ENCODE results near the gene ZNF787.

The ZNF787 gene

DNA sequence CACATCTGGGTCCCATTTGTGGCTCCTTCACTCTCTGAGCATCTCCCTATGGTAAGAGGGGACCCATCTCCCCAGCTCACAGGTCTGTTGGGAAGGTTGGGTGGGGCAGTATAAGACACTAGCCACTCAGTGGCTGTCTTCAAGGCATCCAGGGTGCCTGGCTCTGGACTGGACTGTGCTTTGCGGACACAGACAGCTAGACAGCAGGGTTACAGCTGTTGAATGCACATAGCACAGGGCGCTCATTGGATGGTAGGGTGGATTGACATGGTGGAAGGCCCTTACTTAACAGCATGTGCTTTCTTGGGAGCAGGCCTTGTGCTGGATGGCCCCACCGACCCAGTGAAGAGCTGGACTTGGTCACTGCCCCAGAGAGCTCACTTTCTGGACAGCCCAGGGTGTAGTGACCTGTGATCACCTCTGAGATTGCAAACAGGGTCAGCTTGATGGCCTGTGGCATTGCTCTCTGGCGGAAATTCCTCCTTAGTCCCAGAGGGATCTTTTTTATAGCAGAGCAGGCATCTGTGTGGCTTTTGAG lies 21.9 kb upstream of the ZNF787 start:
- no peak for DNase-seq

- DNase-seq, result no peak
Measured at GRCh38 chr19:56142087-56142787, 21.1 kb upstream of the ZNF787 start.

GRCh38 chr19:56141417-56141993 lies 20.4 kb upstream of the ZNF787 start:
- no peak for DNase-seq

DNA sequence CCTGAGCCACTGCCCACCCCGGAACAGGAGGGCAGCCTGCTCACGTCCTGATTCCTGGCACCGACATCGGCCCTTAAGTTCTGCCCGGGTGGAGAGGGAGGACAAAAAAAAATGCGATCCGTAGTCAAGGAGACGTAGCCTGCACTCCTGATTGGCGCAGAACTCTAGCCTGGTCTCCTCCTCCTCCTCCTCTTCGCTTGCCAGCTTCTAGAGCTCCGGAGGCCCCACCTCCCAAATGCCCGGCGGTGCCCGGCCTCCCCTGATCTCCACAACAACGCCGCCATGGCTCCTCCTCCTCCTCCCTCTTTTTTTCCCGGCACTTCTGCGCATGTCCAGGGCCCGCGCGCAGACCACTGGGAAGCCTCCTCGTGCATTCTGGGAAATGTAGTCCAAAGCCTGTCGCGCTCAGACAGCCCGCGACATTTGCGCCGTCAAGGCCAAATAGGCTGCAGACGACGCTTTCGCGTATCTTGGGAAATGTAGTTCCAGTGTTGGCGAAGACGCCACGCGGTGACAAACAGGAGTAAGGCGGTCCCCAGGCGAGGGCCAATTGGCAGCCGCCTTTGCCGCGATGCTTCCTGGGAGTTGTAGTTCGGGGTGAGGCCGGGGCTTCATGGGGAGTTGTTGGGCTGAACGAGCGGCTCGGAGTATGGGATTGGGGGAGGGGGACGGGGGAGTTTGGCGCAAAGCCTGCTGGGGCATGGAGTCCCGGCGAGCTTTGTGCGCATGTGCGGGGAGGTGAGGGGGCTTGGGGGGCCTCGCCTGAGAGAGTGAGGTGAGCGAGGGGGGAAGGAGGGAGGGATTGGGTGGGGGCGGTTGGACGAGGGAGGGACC lies 19.7 kb upstream of the ZNF787 start, which contains the start of gene ZNF444:
Gene ZNF444, plus strand, starts transcription at position 705 of the 834 bp plus-strand sequence. CDS start 5,625 bp downstream, outside the sequence.
- DNase-seq, result peak; percentile 100

GRCh38 chr19:56139847-56140582 lies 18.9 kb upstream of the ZNF787 start:
- no peak for DNase-seq

DNA sequence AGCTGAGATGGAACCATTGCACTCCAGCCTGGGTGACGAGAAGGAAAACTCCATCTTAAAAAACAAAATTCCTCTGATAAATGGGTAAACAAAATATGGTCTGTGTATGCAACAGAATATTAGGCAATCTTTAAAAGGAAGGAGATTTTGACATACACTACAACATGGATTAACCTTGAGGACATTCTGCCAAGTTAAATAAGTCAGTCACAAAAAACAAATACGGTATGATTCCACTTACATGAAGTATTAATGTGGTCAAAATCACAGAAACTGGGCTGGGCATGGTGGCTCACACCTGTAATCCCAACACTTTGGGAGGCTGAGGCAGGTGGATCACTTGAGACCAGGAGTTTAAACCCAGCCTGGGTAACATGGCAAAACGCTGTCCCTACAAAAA lies 17.0 kb upstream of the ZNF787 start:
- no peak for DNase-seq

DNA sequence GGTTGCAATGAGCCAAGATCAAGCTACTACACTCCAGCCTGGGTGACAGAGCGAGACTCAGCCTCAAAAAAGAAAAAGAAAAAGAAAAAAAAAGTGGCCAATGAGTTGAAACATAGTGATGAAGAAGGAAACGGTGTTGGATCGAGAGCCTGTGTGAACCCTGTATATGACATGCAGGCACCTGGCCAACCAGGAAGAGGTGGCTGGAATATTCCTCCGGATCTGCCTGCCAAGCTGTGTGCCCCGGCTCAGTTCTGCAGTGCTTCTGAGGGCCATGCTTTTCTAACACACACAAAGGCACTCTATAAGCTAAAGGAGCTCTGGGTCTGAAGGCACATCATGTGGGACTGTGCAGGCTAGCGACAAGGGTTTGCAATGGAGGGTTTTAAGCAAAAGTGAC lies 16.3 kb upstream of the ZNF787 start:
- no peak for DNase-seq

GRCh38 chr19:56136362-56136761 lies 15.3 kb upstream of the ZNF787 start:
- DNase-seq, result no peak

GRCh38 chr19:56134654-56134921 lies 13.5 kb upstream of the ZNF787 start:
- DNase-seq, result no peak

DNA sequence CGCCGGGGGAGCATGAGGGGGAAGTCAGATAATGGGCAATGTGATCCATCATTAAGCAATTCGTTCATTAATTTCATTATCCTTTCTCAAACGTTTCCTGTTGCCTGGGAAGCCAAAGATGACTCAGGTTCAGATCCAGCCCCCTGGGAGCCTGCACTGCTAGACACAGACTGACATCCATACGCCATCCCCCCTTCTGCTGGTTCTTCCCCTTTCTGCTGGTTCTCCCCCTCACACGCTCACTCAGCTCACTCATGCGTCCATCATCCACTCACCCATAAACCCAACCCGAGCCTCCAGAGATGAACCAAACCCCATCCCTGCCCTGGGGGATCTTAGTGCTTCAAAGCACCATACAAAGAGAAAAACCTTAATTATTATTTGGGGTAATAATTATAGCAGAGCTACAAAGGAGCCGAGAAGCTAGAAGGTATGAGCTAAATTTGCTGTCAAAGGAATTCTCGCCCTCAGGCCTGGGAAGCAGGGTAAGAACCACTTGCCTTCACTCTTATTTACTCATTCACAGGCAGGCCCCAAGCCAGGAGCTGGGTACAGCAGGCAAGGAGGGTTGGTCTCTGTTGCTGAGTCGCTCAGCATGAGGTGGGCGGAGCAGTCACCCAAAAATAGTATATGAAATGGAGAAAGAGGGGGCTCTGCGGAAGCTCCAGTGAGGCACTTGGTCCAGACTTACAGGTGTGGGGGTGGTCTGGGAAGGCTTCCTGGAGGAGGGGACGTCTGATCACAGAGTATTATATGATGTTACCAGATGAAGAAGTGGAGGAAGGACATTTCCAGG lies 13.0 kb upstream of the ZNF787 start:
- DNase-seq, result no peak

DNA sequence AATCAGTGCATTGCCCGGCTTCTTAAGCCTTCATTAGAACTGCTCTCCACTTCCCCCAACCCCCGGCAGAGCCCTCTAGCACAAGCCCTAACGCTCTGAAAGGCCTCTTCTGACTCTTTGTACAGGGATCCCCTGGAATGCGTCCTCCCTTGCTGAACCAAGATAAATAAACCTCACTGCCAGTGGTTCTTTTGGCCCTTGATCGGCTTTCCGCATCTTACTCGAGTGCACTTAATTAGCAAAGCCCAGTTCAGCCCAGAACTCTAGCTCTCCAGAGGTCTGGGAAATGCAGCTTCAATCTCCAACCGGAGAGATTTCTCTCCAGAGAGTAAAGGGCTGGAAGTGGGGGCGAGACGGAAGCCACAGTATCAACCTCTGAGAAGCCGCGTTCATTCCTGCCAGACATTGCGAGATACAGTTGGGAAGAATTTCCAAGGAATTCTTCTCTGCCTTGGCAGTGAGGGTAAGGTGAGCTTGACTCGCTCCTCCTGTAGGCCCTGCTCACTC lies 11.3 kb upstream of the ZNF787 start:
- no peak for DNase-seq

GRCh38 chr19:56131651-56132050 lies 10.6 kb upstream of the ZNF787 start:
- DNase-seq, result no peak

DNA sequence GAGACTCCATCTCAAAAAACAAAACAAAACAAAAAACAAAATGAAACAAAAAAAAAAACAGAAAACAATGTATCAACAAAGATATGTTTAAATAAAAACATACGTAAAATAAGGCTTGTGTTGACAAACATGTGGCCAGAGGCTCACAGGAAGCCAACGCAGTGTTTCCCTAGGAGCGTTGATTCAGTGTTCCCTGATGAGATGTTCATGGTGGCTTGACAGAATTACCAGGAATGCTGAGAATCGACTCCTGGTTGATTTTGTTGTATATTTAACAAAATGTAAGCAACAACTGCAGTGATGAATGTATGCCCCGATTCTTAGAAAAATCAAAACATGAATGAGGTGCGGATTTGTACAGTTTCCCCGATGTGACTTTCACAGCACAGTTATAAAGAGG lies 8.9 kb upstream of the ZNF787 start:
- DNase-seq, result no peak

- no peak for DNase-seq
Measured at GRCh38 chr19:56126983-56127780, 6.1 kb upstream of the ZNF787 start.

DNA sequence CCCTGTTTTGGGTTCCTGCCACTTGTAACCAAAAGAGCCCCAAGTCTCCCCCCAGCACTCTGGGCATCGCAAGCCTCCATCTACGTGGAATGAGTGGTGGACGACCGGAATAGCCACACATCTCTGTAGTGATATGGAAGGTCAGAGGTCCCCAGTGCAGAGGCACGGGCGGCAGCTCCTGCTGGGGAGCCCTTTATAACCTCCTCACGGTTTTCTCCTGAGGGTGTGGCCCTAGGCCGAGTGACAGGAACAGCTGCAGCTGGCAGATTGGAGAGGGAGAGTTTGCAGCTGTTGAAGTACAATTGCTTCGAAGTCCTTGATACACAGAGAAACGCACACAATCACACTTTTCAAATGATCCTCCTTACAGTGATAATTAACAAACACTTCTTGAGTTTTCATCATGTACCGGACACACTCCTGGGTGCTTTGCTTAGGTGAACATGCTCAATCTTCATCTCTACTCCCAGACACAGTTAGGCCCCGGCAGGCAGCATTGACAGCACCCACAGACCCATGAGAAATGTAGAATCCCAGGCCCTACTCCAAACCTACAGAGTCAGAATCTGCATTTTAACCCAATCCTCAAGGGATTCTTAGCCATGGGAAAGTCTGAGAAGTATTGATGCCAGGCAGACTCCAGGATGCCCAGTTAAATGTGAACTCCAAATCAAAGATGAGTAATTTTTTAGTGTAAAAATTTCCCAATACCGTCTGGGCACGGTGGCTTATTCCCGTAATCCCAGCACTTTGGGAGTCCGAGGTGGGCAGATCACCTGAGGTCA lies 4.9 kb upstream of the ZNF787 start:
- no peak for DNase-seq

DNA sequence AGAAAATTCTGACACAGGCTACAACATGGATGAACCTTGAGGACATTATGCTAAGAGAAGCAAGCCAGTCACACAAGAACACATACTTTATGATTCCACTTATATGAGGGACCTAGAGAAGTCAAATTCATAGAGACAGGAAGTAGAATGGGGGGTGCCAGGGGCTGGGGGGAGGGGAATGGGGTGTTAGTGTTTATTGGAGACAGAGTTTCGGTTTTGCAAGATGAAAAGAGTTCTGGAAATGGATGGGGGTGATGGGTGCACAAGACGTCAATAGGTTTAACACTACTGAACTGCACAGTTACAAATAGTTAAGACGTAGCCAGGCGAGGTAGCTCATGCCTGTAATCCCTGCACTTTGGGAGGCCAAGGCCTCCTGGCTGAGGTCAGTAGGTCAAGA lies 3.5 kb upstream of the ZNF787 start:
- no peak for DNase-seq

GRCh38 chr19:56123266-56123891 lies 2.3 kb upstream of the ZNF787 start:
- no peak for DNase-seq

- DNase-seq, result peak; percentile 68
Measured at GRCh38 chr19:56120371-56121179, 520 bp downstream of the ZNF787 start.

DNA sequence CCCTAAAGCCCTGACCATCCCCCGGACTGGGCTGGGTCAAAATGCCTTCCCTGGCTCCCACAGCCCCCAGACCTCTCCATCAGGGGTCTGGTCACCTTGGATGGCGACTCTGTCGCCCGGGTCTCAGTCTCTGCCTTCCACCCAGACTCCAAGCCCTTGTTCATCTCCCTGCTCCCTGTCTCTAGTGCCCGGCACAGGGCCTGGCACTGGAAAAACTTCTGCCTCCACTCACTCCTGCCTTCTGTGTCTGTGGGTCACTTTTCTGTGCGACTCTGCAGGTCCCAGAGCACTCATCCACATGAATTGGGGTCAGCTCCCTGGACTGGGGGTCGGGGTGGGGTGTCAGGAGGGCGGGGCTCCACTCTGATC lies 1.1 kb downstream of the ZNF787 start:
- no peak for DNase-seq
